Osteoblast (primary cell): ENCODE data around the gene SOS1. TPM values are rescaled to one million over a fixed set of nuclear protein-coding genes. Genes with fewer than 3 reads are reported as not detected.
"Not testable (repeated sequence)": the region's sequence is repeated elsewhere in the genome, so short reads cannot be mapped to it uniquely, and the experiment has no call there.

Source experiments
- DNase-seq: peaks from one replicate; pipeline ENCODE4 v3.0.0; 2011; ENCODE audit warnings: low spot score, mixed read lengths; ENCODE audit not compliant: insufficient read length; ENCODE audit errors: missing footprints
- H2AFZ ChIP-seq: 2 replicates; pipeline ENCODE4 v1.6.0; 2011; ENCODE audit warnings: mild to moderate bottlenecking, low read length
- H3K27ac ChIP-seq: 2 replicates; pipeline ENCODE4 v1.5.1; 2011; ENCODE audit warnings: mild to moderate bottlenecking, low read depth, low read length, moderate library complexity
- H3K27me3 ChIP-seq: 2 replicates; pipeline ENCODE4 v1.6.0; 2012; ENCODE audit warnings: mild to moderate bottlenecking, control low read depth, inconsistent platforms, low read length, moderate library complexity; ENCODE audit not compliant: insufficient read depth
- H3K36me3 ChIP-seq: 2 replicates; pipeline ENCODE4 v1.5.1; 2011; ENCODE audit warnings: mild to moderate bottlenecking, low read length, control low read depth, moderate library complexity; ENCODE audit not compliant: insufficient read depth
- H3K4me1 ChIP-seq: 2 replicates; pipeline ENCODE4 v1.5.1; 2011; ENCODE audit warnings: mild to moderate bottlenecking, low read length, control low read depth, moderate library complexity; ENCODE audit not compliant: insufficient read depth
- H3K4me2 ChIP-seq: 2 replicates; pipeline ENCODE4 v1.6.0; 2011; ENCODE audit warnings: mild to moderate bottlenecking, low read length; ENCODE audit not compliant: insufficient read depth
- H3K4me3 ChIP-seq: fragments of 200-600 bp; sonication (generic); 3 replicates; pipeline ENCODE4 v1.5.1; 2012; ENCODE audit warnings: mild to moderate bottlenecking, low read length, inconsistent platforms; ENCODE audit not compliant: insufficient read depth
- H3K79me2 ChIP-seq: 2 replicates; pipeline ENCODE4 v1.6.0; 2012; ENCODE audit warnings: mild to moderate bottlenecking, low read length, control low read depth, inconsistent platforms; ENCODE audit not compliant: insufficient read depth
- H3K9me3 ChIP-seq: 2 replicates; pipeline ENCODE4 v1.5.1; 2011; ENCODE audit warnings: low read depth, low read length, control low read depth
- H4K20me1 ChIP-seq: 2 replicates; pipeline ENCODE4 v1.6.0; 2012; ENCODE audit warnings: mild to moderate bottlenecking, low read length, control low read depth; ENCODE audit not compliant: insufficient read depth
- total RNA-seq: library from RNA; depleted of rRNA; stranded (reverse); fragments of >200 nt; gene quantifications from 2 replicates; pipeline ENCODE4 v1.2.3, GENCODE V29; 2012
- TF ChIP-seq, protein P1 (sequence below): IDR thresholded peaks from 2 replicates; pipeline ENCODE4 v1.5.1; 2011; ENCODE audit warnings: mild to moderate bottlenecking, low read depth, low read length, moderate library complexity; ENCODE audit errors: extremely low read depth

Gene SOS1
- total RNA-seq, 1 donor, result 28.6 TPM

DNA sequence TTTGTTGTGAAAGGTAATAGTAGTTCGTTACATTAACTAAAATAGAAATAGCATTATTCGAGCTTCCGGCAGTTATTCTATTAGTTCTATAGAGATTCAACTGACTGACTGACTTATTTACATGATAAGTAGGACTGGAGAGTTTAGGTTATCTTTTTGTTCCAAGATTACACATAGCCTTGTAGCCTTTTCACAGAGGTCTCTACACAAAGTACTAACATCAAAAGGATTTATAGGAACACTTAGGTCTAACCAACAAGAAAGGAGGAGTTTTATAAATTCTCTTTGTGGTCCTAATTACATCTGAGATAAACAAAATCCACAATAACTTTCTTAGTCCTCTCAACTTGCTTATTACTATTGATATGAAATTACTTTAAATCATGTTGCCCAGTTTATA lies 62.8 kb downstream of the SOS1 start:
- Histone ChIP-seq H3K36me3 (peaks cover 5% of the 10 kb centered on the region), H4K20me1 (peaks cover 11% of the 10 kb centered on the region), H3K9me3 (no peaks in the 10 kb centered on the region), H2AFZ (no peak overlapping the region), H3K27me3 (no peaks in the 10 kb centered on the region), H3K4me1 (no peaks in the 10 kb centered on the region), H3K4me2 (no peak overlapping the region), H3K27ac (no peak overlapping the region), H3K79me2 (no peaks in the 10 kb centered on the region), H3K4me3 (no peak overlapping the region)
- DNase-seq, result no peak
- TF ChIP-seq, protein P1, sequence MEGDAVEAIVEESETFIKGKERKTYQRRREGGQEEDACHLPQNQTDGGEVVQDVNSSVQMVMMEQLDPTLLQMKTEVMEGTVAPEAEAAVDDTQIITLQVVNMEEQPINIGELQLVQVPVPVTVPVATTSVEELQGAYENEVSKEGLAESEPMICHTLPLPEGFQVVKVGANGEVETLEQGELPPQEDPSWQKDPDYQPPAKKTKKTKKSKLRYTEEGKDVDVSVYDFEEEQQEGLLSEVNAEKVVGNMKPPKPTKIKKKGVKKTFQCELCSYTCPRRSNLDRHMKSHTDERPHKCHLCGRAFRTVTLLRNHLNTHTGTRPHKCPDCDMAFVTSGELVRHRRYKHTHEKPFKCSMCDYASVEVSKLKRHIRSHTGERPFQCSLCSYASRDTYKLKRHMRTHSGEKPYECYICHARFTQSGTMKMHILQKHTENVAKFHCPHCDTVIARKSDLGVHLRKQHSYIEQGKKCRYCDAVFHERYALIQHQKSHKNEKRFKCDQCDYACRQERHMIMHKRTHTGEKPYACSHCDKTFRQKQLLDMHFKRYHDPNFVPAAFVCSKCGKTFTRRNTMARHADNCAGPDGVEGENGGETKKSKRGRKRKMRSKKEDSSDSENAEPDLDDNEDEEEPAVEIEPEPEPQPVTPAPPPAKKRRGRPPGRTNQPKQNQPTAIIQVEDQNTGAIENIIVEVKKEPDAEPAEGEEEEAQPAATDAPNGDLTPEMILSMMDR, result no peak

DNA sequence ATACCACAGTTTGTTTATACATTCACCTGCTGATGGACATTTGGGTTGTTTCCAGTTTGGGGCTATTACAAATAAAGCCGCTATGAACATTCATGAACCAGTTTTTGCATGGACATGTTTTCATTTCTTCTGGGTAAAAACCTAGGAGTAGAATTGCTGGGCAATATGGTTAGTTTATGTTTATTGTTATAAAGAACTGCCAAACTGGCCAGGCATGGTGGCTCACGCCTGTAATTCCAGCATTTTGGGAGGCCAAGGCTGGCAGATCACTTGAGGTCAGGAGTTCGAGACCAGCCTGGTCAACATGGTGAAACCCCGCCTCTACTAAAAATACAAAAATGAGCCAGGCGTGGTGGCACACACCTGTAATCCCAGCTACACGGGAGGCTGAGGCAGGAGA lies 68.2 kb downstream of the SOS1 start:
- not testable (repeated sequence) for H3K79me2 ChIP-seq

DNA sequence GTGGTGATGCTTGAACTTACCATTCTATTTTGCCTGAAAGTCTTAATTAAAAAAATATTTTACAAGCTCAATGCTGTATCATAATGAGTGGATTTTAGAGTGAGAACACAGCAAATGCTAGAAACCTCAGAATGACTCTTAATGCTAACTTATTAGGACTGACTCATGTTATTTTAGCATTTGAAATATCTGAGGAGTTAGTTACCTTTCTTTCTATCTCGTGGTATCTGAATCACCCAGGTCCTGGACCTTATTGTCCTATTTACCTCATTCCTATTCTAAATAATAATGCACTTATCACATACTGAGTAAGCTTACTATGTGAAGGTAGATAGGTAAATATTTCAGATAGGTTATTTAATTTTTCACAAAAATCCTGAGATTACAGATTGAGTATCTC lies 70.7 kb downstream of the SOS1 start:
- peak; percentile 30 for DNase-seq
- Histone ChIP-seq H3K4me2 (no peak overlapping the region), H3K4me1 (no peaks in the 10 kb centered on the region), H3K27me3 (no peaks in the 10 kb centered on the region), H2AFZ (no peak overlapping the region), H3K79me2 (no peaks in the 10 kb centered on the region), H3K36me3 (peaks cover 2% of the 10 kb centered on the region), H3K4me3 (no peak overlapping the region), H3K9me3 (no peaks in the 10 kb centered on the region), H3K27ac (peak overlapping the region; percentile 3), H4K20me1 (no peaks in the 10 kb centered on the region)
- TF ChIP-seq, protein P1, result no peak

More for the DNA sequence above, 68.2 kb downstream of the SOS1 start:
- not testable (repeated sequence) for H3K27me3 ChIP-seq, H3K4me3 ChIP-seq, H4K20me1 ChIP-seq, H3K36me3 ChIP-seq, H3K9me3 ChIP-seq, H2AFZ ChIP-seq, H3K4me1 ChIP-seq, H3K4me2 ChIP-seq, DNase-seq, H3K27ac ChIP-seq

DNA sequence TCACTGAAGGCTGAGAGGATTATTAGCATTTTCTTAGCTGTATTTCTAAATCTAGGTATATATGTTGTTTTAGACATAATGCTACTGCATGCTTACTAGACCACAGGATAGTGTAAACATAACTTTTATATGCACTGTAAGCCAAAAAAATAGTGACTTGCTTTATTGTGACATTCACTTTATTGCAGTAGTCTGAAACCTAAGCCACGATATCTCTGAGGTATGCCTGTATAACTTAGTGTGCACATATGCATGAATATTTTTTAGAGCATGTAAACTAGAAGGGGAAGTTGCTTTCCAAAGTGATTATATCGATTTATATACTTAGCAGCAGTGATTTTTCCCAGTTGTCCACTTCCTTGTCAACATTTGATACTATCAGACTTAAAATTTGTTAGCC lies 81.8 kb downstream of the SOS1 start:
- no peaks in the 10 kb centered on the region for H3K9me3 ChIP-seq
- H3K4me2 ChIP-seq, result no peak overlapping the region
- H3K27ac ChIP-seq, result no peak overlapping the region
- H4K20me1 ChIP-seq, result no peaks in the 10 kb centered on the region
- TF ChIP-seq, protein P1, result no peak
- H3K36me3 ChIP-seq, result peaks cover 2% of the 10 kb centered on the region
- H3K4me1 ChIP-seq, result peaks cover 2% of the 10 kb centered on the region
- peak; percentile 46 for DNase-seq
- no peaks in the 10 kb centered on the region for H3K79me2 ChIP-seq
- no peak overlapping the region for H3K4me3 ChIP-seq
- H3K27me3 ChIP-seq, result no peaks in the 10 kb centered on the region
- no peak overlapping the region for H2AFZ ChIP-seq
